Stimulated activated CD8-positive, alpha-beta memory T cell treated with anti-CD3 and anti-CD28 coated beads, Interleukin-4, amount 100 ng/mL, for 48 hours (primary cell): Measurements from ENCODE around the gene ASB18.
"Not testable (repeated sequence)": the region's sequence is repeated elsewhere in the genome, so short reads cannot be mapped to it uniquely, and the experiment has no call there.

Experiments used
- DNase-seq: peaks from one replicate; pipeline ENCODE4 v3.0.0-alpha.2; 2020

Gene ASB18

GRCh38 chr2:236264256-236264655 lies at the start of gene ASB18:
ASB18 (minus strand) TSS chr2:236264406; CDS start chr2:236264345, 61 bp downstream.
- no peak for DNase-seq

- DNase-seq: no peak
Observed at GRCh38 chr2:236311286-236311685, 47.1 kb upstream of the ASB18 start.

GRCh38 chr2:236309669-236310029 lies 45.4 kb upstream of the ASB18 start:
- peak; percentile 28 for DNase-seq

- no peak for DNase-seq
Observed at GRCh38 chr2:236308855-236309668, 44.9 kb upstream of the ASB18 start.

- DNase-seq: no peak
Observed at GRCh38 chr2:236307641-236308040, 43.4 kb upstream of the ASB18 start.

- DNase-seq: no peak
Observed at GRCh38 chr2:236306825-236307540, 42.8 kb upstream of the ASB18 start.

GRCh38 chr2:236305964-236306605 lies 41.9 kb upstream of the ASB18 start:
- DNase-seq: no peak

GRCh38 chr2:236305531-236305930 lies 41.3 kb upstream of the ASB18 start:
- DNase-seq: no peak

- no peak for DNase-seq
Observed at GRCh38 chr2:236303935-236304334, 39.7 kb upstream of the ASB18 start.

- DNase-seq: no peak
Observed at GRCh38 chr2:236302555-236302954, 38.3 kb upstream of the ASB18 start.

GRCh38 chr2:236298924-236299475 lies 34.8 kb upstream of the ASB18 start:
- DNase-seq: no peak

- no peak for DNase-seq
Observed at GRCh38 chr2:236295481-236295880, 31.3 kb upstream of the ASB18 start.

- no peak for DNase-seq
Observed at GRCh38 chr2:236294647-236295046, 30.4 kb upstream of the ASB18 start.

GRCh38 chr2:236293241-236293810 lies 29.1 kb upstream of the ASB18 start:
- no peak for DNase-seq

- no peak for DNase-seq
Observed at GRCh38 chr2:236291911-236292310, 27.7 kb upstream of the ASB18 start.

- no peak for DNase-seq
Observed at GRCh38 chr2:236291476-236291875, 27.3 kb upstream of the ASB18 start.

- DNase-seq: no peak
Observed at GRCh38 chr2:236290742-236291425, 26.7 kb upstream of the ASB18 start.

- DNase-seq: no peak
Observed at GRCh38 chr2:236289766-236290462, 25.7 kb upstream of the ASB18 start.

- not testable (repeated sequence) for DNase-seq
Observed at GRCh38 chr2:236288373-236288772, 24.2 kb upstream of the ASB18 start.

GRCh38 chr2:236287656-236288055 lies 23.4 kb upstream of the ASB18 start:
- DNase-seq: no peak

GRCh38 chr2:236286873-236287545 lies 22.8 kb upstream of the ASB18 start:
- no peak for DNase-seq
